Measurements from ENCODE around the gene TFPI. TPM values are rescaled to one million over a fixed set of nuclear protein-coding genes. Genes with fewer than 3 reads are reported as not detected.

Gene TFPI
- total RNA-seq, 1 donor from 2014 or later = 19.0 TPM

DNA sequence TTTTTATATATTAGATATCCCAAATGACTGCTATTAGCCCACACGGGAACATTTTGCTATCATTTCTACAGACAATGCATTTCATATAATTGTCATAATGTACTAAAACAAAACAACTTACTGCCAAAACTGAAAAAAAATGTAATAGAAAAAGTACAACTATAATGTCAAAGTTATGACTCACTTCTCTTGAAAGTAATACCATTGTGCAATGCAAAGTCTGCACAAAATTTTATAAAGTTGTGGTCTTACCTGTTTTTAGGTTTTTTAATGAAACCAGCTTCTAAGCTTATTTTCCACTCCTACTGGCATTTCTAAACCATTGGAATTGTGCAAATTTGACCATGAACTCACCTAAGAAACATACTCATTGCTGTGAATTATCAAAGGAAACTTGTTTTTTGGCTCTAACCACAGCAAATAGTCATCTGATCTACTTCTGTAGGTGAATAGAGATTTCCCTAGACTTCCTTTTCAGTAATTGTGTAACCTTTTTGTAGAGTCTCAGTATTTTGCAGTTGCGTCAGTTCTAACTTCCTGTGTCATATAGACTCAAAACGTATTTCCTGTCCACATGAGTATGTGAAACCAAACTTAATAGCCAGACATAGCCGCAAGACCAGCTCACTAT lies 31.9 kb upstream of the TFPI start:
- DNase-seq = no peak
- peaks cover 3% of the 10 kb centered on the region for H3K4me1 ChIP-seq
- no peak overlapping the region for H3K4me3 ChIP-seq
- no peaks in the 10 kb centered on the region for H3K36me3 ChIP-seq
- no peaks in the 10 kb centered on the region for H3K27me3 ChIP-seq (ENCODE audit: low read depth)
- H3K27ac ChIP-seq (replicated peaks) = no peak overlapping the region
- no peaks in the 10 kb centered on the region for H3K9me3 ChIP-seq (replicated peaks)
- TF ChIP-seq, protein P1, sequence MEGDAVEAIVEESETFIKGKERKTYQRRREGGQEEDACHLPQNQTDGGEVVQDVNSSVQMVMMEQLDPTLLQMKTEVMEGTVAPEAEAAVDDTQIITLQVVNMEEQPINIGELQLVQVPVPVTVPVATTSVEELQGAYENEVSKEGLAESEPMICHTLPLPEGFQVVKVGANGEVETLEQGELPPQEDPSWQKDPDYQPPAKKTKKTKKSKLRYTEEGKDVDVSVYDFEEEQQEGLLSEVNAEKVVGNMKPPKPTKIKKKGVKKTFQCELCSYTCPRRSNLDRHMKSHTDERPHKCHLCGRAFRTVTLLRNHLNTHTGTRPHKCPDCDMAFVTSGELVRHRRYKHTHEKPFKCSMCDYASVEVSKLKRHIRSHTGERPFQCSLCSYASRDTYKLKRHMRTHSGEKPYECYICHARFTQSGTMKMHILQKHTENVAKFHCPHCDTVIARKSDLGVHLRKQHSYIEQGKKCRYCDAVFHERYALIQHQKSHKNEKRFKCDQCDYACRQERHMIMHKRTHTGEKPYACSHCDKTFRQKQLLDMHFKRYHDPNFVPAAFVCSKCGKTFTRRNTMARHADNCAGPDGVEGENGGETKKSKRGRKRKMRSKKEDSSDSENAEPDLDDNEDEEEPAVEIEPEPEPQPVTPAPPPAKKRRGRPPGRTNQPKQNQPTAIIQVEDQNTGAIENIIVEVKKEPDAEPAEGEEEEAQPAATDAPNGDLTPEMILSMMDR (IDR thresholded peaks at IDR 0.05; ENCODE audit: borderline replicate concordance) = no peak
- intact Hi-C loops (cut with micrococcal nuclease) = no loop called here

DNA sequence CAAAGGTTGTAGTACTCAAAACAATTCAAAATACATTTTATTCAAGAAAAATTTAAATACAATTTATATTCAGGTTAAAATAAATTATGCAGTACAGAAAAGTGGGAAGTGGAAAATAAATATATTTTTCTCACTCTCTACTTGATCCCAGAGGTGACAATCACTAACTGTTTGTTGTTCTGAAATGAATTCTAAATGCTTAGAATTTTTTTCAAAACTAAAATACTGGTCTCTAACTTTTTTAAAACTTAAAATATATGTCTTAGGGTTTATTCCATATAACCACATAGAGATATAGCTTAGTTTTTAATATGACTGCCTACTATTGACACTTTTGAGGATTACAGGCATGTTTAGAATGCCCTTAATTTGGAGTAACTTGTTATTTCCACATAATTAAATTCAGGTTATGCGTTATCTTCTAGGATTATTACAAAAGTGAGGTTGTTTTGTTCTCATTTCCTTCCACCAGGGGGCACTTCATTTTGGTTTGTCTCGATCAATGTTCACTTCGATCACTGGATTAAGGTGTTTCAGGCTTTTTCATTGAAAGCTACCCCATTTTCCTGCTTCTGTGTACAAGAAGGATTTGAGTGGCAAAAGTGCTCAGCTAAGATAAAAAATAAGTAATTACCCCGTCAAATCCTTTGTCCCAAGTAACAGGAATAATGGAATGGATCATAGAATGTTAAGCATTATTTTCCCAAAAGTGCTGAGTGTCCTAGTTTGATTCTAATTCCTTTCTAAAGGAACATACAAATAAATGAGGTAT lies 27.1 kb upstream of the TFPI start:
- no peak for DNase-seq
- Histone ChIP-seq H3K9me3 (replicated peaks) (no peaks in the 10 kb centered on the region), H3K4me1 (peaks cover 7% of the 10 kb centered on the region), H3K27ac (replicated peaks) (no peak overlapping the region), H3K36me3 (no peaks in the 10 kb centered on the region), H3K27me3 (ENCODE audit: low read depth) (no peaks in the 10 kb centered on the region), H3K4me3 (peak overlapping the region; percentile 54)
- TF ChIP-seq, protein P1 (IDR thresholded peaks at IDR 0.05; ENCODE audit: borderline replicate concordance) = peak; percentile 77
- intact Hi-C loops (cut with micrococcal nuclease) = loop anchor here (2.0 kb wide), 1 partner anchor 81 kb away; no protein-coding TSS in a partner anchor

DNA sequence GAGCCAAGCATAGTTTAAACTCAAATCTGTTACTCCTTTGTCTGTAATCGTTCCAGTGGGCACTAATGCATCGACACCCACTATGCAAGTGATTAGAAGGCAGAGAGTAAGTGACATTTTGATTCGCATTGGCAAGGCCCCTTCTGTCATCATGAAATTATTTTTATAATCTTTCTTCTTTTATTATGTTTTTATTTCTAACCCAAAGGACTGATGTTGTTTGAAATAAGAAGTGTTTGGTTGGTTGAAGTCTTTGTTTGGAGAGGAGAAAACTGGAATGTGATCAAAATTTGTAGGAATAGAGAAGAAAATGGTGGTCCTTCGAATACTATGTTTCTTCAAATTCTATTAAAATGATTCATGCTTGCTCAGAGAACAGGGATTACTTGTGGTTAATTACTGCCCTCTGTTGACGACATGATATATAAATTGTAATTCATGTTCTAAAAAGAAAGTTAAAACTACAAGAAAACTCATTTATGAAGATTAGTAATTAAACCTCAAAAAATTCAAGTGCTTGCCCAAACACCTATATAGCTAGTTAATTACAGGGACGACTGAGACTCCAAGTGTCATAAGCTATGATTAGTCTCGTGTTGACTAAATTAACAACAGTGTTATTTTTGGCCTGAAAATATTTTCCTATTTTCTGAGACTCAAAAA lies 26.4 kb upstream of the TFPI start:
- H3K27ac ChIP-seq (replicated peaks) = no peak overlapping the region

DNA sequence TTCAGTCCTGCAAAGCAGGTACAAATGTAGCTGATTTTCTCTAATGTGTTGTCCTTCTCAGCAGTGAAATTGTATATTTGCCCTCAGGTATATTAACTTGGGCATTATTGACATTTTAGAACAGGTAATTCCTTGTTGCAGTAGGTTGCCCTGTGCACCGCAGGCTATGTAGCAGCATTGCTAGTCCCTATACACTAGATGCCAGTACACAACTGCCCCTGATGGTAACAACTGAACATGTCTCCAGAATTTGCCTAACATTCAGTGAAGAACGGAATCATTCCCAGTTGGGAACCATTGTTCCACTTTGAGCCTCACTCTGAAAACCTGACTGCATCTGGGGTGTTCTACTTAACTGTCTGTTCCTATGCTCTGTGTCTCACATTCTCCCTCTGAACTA lies 23.1 kb upstream of the TFPI start:
- Histone ChIP-seq H3K4me1 (peaks cover 22% of the 10 kb centered on the region), H3K9me3 (replicated peaks) (peaks cover 17% of the 10 kb centered on the region), H3K4me3 (no peak overlapping the region), H3K27me3 (ENCODE audit: low read depth) (no peaks in the 10 kb centered on the region), H3K36me3 (no peaks in the 10 kb centered on the region), H3K27ac (replicated peaks) (no peak overlapping the region)
- no peak for DNase-seq
- TF ChIP-seq, protein P1 (IDR thresholded peaks at IDR 0.05; ENCODE audit: borderline replicate concordance) = no peak
- intact Hi-C loops (cut with micrococcal nuclease) = no loop called here

More for the DNA sequence above, 26.4 kb upstream of the TFPI start:
- DNase-seq = no peak
- H3K9me3 ChIP-seq (replicated peaks) = no peaks in the 10 kb centered on the region
- intact Hi-C loops (cut with micrococcal nuclease) = loop anchor here (2.0 kb wide), 1 partner anchor 80 kb away; no protein-coding TSS in a partner anchor
- H3K4me1 ChIP-seq = peaks cover 13% of the 10 kb centered on the region
- peak overlapping the region; percentile 54 for H3K4me3 ChIP-seq
- H3K27me3 ChIP-seq (ENCODE audit: low read depth) = no peaks in the 10 kb centered on the region
- TF ChIP-seq, protein P1 (IDR thresholded peaks at IDR 0.05; ENCODE audit: borderline replicate concordance) = peak; percentile 61
- no peaks in the 10 kb centered on the region for H3K36me3 ChIP-seq

DNA sequence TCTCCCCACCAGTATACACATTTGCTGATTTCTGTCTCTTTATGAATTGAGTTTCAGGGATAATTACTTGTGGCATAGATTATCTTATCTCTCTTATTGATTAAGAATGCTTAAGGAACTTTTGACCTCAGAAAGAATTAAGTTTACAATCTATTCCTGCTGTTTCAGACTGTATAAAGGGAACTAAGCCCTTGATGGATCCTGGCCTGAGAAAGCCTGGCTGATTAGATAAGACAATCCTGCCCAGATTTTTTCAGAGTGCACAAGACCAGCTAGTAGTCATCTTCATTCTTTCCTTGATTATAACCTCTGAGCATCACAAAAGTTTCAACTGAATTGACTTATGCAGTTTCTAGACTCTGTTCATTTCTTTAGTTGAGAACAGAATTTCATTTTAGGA lies 22.7 kb upstream of the TFPI start:
- Histone ChIP-seq H3K9me3 (replicated peaks) (peaks cover 21% of the 10 kb centered on the region), H3K27ac (replicated peaks) (no peak overlapping the region), H3K27me3 (ENCODE audit: low read depth) (no peaks in the 10 kb centered on the region), H3K4me3 (no peak overlapping the region), H3K4me1 (peaks cover 22% of the 10 kb centered on the region), H3K36me3 (no peaks in the 10 kb centered on the region)
- TF ChIP-seq, protein P1 (IDR thresholded peaks at IDR 0.05; ENCODE audit: borderline replicate concordance) = no peak
- no peak for DNase-seq
- intact Hi-C loops (cut with micrococcal nuclease) = no loop called here

Measured in left ventricle myocardium inferior (tissue), 1 donor.